IMR-90 (cell line): ENCODE data around the gene CADM1. TPM values are rescaled to one million over a fixed set of nuclear protein-coding genes. Genes with fewer than 3 reads are reported as not detected.

ENCODE experiments used
- ATAC-seq: fragments of 200-7000 bp; cut with Tn5 transposase; 2 replicates; pipeline ENCODE4 v1.9.1; 2020; ENCODE audit warnings: low read depth, mild to moderate bottlenecking, moderate library complexity
- BruUV-seq: library from RNA; stranded (reverse); fragments of 400-500 nt; replicated peaks from 2 replicates; lab custom pipeline; 2021; lab: Mats Ljungman, UMichigan
- CTCF ChIA-PET: fragments of 300-600 bp; formaldehyde crosslinking; extraction: SDS; loops from one replicate; lab custom pipeline; 2021; ENCODE audit warnings: antibody characterized with exemption; lab: Yijun Ruan, JAX
- POLR2A ChIA-PET: fragments of 300-600 bp; sonication (Branson Sonifier 250); formaldehyde crosslinking; loops from one replicate; lab custom pipeline; 2022; ENCODE audit warnings: antibody characterized with exemption; ENCODE audit not compliant: unreplicated experiment; lab: Charles Lee
- DNase-seq: peaks from one replicate; pipeline ENCODE4 v3.0.0; 2013
- H2AFZ ChIP-seq: replicated peaks from 2 replicates; pipeline ENCODE3; 2013; ENCODE audit warnings: low read length, mild to moderate bottlenecking; ENCODE audit not compliant: poor library complexity
- H2AK5ac ChIP-seq: 2 replicates; pipeline ENCODE4 v1.6.1; 2013; ENCODE audit warnings: low read depth, low read length, inconsistent platforms
- H2AK9ac ChIP-seq: replicated peaks from 2 replicates; pipeline ENCODE3; 2013; ENCODE audit warnings: mild to moderate bottlenecking, low read depth, low read length, moderate library complexity; ENCODE audit not compliant: poor library complexity
- H2BK120ac ChIP-seq: 2 replicates; pipeline ENCODE4 v1.6.1; 2013; ENCODE audit warnings: low read depth, low read length, inconsistent platforms
- H2BK15ac ChIP-seq: 3 replicates; pipeline ENCODE4 v1.6.1; 2013; ENCODE audit warnings: low read depth, low read length, inconsistent platforms
- H2BK20ac ChIP-seq: 2 replicates; pipeline ENCODE4 v1.6.1; 2013; ENCODE audit warnings: low read depth, mild to moderate bottlenecking, inconsistent platforms, low read length, moderate library complexity
- H2BK5ac ChIP-seq: 2 replicates; pipeline ENCODE4 v1.6.1; 2013; ENCODE audit warnings: mild to moderate bottlenecking, low read depth, low read length, inconsistent platforms; ENCODE audit not compliant: poor library complexity, severe bottlenecking
- H3K14ac ChIP-seq: replicated peaks from 2 replicates; pipeline ENCODE4 v1.6.1; 2013; ENCODE audit warnings: low read depth, low read length, inconsistent platforms
- H3K18ac ChIP-seq: 2 replicates; pipeline ENCODE4 v1.6.1; 2013; ENCODE audit warnings: low read depth, low read length, control low read depth
- H3K23ac ChIP-seq: 2 replicates; pipeline ENCODE4 v1.6.1; 2013; ENCODE audit warnings: low read depth, low read length, inconsistent platforms
- H3K27ac ChIP-seq: 2 replicates; pipeline ENCODE4 v1.5.1; 2013; ENCODE audit warnings: mild to moderate bottlenecking, control low read depth, low read length; ENCODE audit not compliant: insufficient read depth
- H3K27me3 ChIP-seq: 2 replicates; pipeline ENCODE4 v1.6.1; 2013; ENCODE audit warnings: low read length; ENCODE audit not compliant: control insufficient read depth, insufficient read depth
- H3K36me3 ChIP-seq: 2 replicates; pipeline ENCODE4 v1.6.1; 2013; ENCODE audit warnings: low read length, mixed read lengths; ENCODE audit not compliant: control insufficient read depth, insufficient read depth
- H3K4ac ChIP-seq: 2 replicates; pipeline ENCODE4 v1.6.1; 2013; ENCODE audit warnings: low read depth, low read length, inconsistent platforms
- H3K4me1 ChIP-seq: 2 replicates; pipeline ENCODE4 v1.6.1; 2013; ENCODE audit warnings: low read length, mixed read lengths; ENCODE audit not compliant: control insufficient read depth, insufficient read depth
- H3K4me2 ChIP-seq: 2 replicates; pipeline ENCODE4 v1.6.1; 2013; ENCODE audit warnings: low read depth, mild to moderate bottlenecking, control low read depth, low read length, moderate library complexity
- H3K4me3 ChIP-seq: 2 replicates; pipeline ENCODE4 v1.5.1; 2013; ENCODE audit warnings: low read depth, mild to moderate bottlenecking, control low read depth, low read length, moderate library complexity; ENCODE audit not compliant: insufficient read depth
- H3K56ac ChIP-seq: 2 replicates; pipeline ENCODE4 v1.6.1; 2013; ENCODE audit warnings: low read length, inconsistent platforms; ENCODE audit not compliant: insufficient read depth; ENCODE audit errors: extremely low read depth
- H3K79me1 ChIP-seq, 2 experiments: 2 replicates each; pipeline ENCODE4 v1.6.1; 2013; ENCODE audit warnings: low read length in 2 of 2, inconsistent platforms in 1 of 2, low read depth in 1 of 2
- H3K9ac ChIP-seq: 2 replicates; pipeline ENCODE4 v1.6.1; 2013; ENCODE audit warnings: low read depth, low read length, control low read depth
- H3K9me1 ChIP-seq: 2 replicates; pipeline ENCODE4 v1.6.1; 2013; ENCODE audit warnings: low read length, inconsistent platforms; ENCODE audit not compliant: insufficient read depth
- H3K9me3 ChIP-seq: 2 replicates; pipeline ENCODE4 v1.6.1; 2013; ENCODE audit warnings: low read length; ENCODE audit not compliant: control insufficient read depth, insufficient read depth
- H4K20me1 ChIP-seq: 2 replicates; pipeline ENCODE4 v1.6.1; 2013; ENCODE audit warnings: low read length, inconsistent platforms; ENCODE audit not compliant: insufficient read depth
- H4K5ac ChIP-seq: 2 replicates; pipeline ENCODE4 v1.6.1; 2013; ENCODE audit warnings: mild to moderate bottlenecking, low read depth, low read length, control low read depth
- H4K8ac ChIP-seq, 2 experiments: 2 replicates each; pipeline ENCODE4 v1.6.1; 2013; ENCODE audit warnings: low read depth in 2 of 2, low read length in 2 of 2, control low read depth in 1 of 2, inconsistent platforms in 1 of 2
- H4K91ac ChIP-seq: 2 replicates; pipeline ENCODE4 v1.6.1; 2013; ENCODE audit warnings: low read depth, low read length, inconsistent platforms; ENCODE audit not compliant: insufficient read depth
- BHLHE40 ChIP-seq: fragments of 150-350 bp; IDR thresholded peaks from 2 replicates; pipeline ENCODE4 v1.6.1; 2016; ENCODE audit warnings: mild to moderate bottlenecking, low read depth, low read length
- CEBPB ChIP-seq: IDR thresholded peaks from 2 replicates; pipeline ENCODE4 v1.6.1; 2012; ENCODE audit warnings: low read depth, low read length, improper control_type of control experiment
- FOS ChIP-seq: fragments of 150-350 bp; IDR thresholded peaks from 2 replicates; pipeline ENCODE4 v1.6.1; 2016; ENCODE audit warnings: low read depth, low read length
- MAFK ChIP-seq: IDR thresholded peaks from 2 replicates; pipeline ENCODE4 v1.6.1; 2012; ENCODE audit warnings: low read depth, low read length, improper control_type of control experiment
- MAZ ChIP-seq: IDR thresholded peaks from 2 replicates; pipeline ENCODE4 v1.6.1; 2012; ENCODE audit warnings: low read depth, mild to moderate bottlenecking, low read length, improper control_type of control experiment, moderate library complexity, borderline replicate concordance
- MXI1 ChIP-seq: IDR thresholded peaks from 2 replicates; pipeline ENCODE4 v1.6.1; 2012; ENCODE audit warnings: low read depth, mild to moderate bottlenecking, low read length, moderate library complexity, borderline replicate concordance
- NFE2L2 ChIP-seq: fragments of 150-350 bp; IDR thresholded peaks from 2 replicates; pipeline ENCODE4 v1.6.1; 2016; ENCODE audit warnings: low read depth, mild to moderate bottlenecking, low read length
- POLR2A ChIP-seq: IDR thresholded peaks from 2 replicates; pipeline ENCODE4 v1.6.1; 2012; ENCODE audit warnings: mild to moderate bottlenecking, low read depth, low read length
- RAD21 ChIP-seq: IDR thresholded peaks from 2 replicates; pipeline ENCODE4 v1.6.1; 2012; ENCODE audit warnings: low read length, improper control_type of control experiment
- RCOR1 ChIP-seq: IDR thresholded peaks from 2 replicates; pipeline ENCODE4 v1.6.1; 2012; ENCODE audit warnings: mild to moderate bottlenecking, low read length, improper control_type of control experiment; ENCODE audit not compliant: insufficient replicate concordance
- RFX5 ChIP-seq: IDR thresholded peaks from 2 replicates; pipeline ENCODE4 v1.8.0; 2012; ENCODE audit warnings: low read depth, mild to moderate bottlenecking, low read length, moderate library complexity
- SMC3 ChIP-seq: fragments of 150-350 bp; IDR thresholded peaks from 2 replicates; pipeline ENCODE4 v1.6.1; 2016; ENCODE audit warnings: low read depth, mild to moderate bottlenecking, antibody characterized with exemption, low read length, moderate library complexity
- WGBS, 2 experiments: methylation state at CpG; one replicate each; pipeline versions ENCODE4 v1.1.5 to v1.1.7; 2013; ENCODE audit warnings: missing lambda C conversion rate in 2 of 2; ENCODE audit not compliant: insufficient read length in 1 of 2; ENCODE audit errors: extremely low coverage in 2 of 2; 5-methylcytosine and 5-hydroxymethylcytosine counted together
- dilution Hi-C: fragments of 300-500 bp; cut with HindIII; formaldehyde crosslinking; loops from one replicate; pipeline ENCODE4 v1.14.3; 2018; ENCODE audit warnings: low sequenced_read_pairs; ENCODE audit not compliant: unreplicated experiment
- in situ Hi-C: fragments of 300-500 bp; cut with MboI; formaldehyde crosslinking; loops from 3 replicates; pipeline ENCODE4 v1.14.3; 2019; ENCODE audit warnings: low sequenced_read_pairs, inconsistent platforms, mixed read lengths
- intact Hi-C: fragments of 100-400 bp; cut with micrococcal nuclease; formaldehyde crosslinking; loops from 2 replicates; pipeline ENCODE4 v1.10.0; 2022
- polyA plus RNA-seq, 3 experiments: library from polyadenylated mRNA; depleted of rRNA; stranded (reverse); fragments of >200 nt; gene quantifications; 2 replicates each; pipeline ENCODE4 v1.2.3, GENCODE V29; 2012; ENCODE audit warnings: low replicate concordance in 1 of 3
- total RNA-seq: library from RNA; depleted of rRNA; stranded (reverse); fragments of >200 nt; gene quantifications from 2 replicates; pipeline ENCODE4 v1.2.3, GENCODE V29; 2012
- TF ChIP-seq, protein P1 (sequence below): fragments of 150-350 bp; IDR thresholded peaks from 2 replicates; pipeline ENCODE4 v1.6.1; 2016; ENCODE audit warnings: low read depth, mild to moderate bottlenecking, low read length, moderate library complexity, borderline replicate concordance
- TF ChIP-seq, protein P2 (sequence below): conservative IDR thresholded peaks from 2 replicates; pipeline ENCODE4 v1.5.1; 2012; ENCODE audit warnings: mild to moderate bottlenecking, low read depth, low read length, improper control_type of control experiment
- TF ChIP-seq, protein P3 (sequence below): fragments of 150-350 bp; IDR thresholded peaks from 2 replicates; pipeline ENCODE4 v1.6.1; 2017; ENCODE audit warnings: mild to moderate bottlenecking, antibody characterized with exemption, low read length, low read depth

CADM1 gene
- total and polyA plus RNA-seq, 2 of the 4 experiments (the other 2 are of a cell fraction) = 28.8 to 77.1 TPM

DNA sequence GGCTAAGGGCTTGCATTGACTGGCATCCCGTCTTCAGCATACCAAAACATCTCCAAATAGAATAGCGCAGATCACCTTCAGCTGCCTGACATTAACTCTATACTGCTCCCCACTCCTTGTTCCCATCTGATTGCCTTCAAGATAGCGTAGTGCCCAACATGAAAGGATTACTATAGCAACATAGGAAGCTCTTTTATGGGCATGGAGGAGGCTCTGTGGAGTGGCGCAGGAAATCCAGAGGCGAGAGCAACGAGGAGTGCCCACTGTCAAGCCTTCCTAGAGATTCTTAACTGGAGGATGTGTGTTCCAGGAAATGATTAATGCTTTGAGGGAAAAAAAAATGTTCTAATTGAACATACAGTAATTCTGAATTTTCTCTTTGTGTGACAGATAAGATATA lies 213.3 kb downstream of the CADM1 start:
- Histone ChIP-seq H4K5ac (no peak overlapping the region), H2BK120ac (no peak overlapping the region), H4K8ac (no peak overlapping the region), H2BK5ac (no peak overlapping the region), H3K9me3 (no peaks in the 10 kb centered on the region), H2BK15ac (no peak overlapping the region), H3K56ac (no peak overlapping the region), H3K27me3 (no peaks in the 10 kb centered on the region), H2AK9ac (no peak overlapping the region), H2AFZ (no peak overlapping the region), H2AK5ac (no peak overlapping the region), H3K9ac (no peak overlapping the region), H4K20me1 (no peaks in the 10 kb centered on the region), H2BK20ac (no peak overlapping the region), H3K4me1 (peaks cover 4% of the 10 kb centered on the region; the same call in 1 of the 2 replicates), H3K79me1 (no peaks in the 10 kb centered on the region; a peak in 1 of 4 replicates), H3K4ac (no peak overlapping the region), H3K36me3 (no peaks in the 10 kb centered on the region), H3K23ac (no peak overlapping the region), H3K9me1 (no peaks in the 10 kb centered on the region; the same call in 1 of the 2 replicates), H3K18ac (no peak overlapping the region), H3K14ac (no peak overlapping the region), H3K4me3 (no peak overlapping the region), H3K27ac (no peak overlapping the region), H3K4me2 (no peak overlapping the region), H4K91ac (no peak overlapping the region)
- TF ChIP-seq, protein P1, sequence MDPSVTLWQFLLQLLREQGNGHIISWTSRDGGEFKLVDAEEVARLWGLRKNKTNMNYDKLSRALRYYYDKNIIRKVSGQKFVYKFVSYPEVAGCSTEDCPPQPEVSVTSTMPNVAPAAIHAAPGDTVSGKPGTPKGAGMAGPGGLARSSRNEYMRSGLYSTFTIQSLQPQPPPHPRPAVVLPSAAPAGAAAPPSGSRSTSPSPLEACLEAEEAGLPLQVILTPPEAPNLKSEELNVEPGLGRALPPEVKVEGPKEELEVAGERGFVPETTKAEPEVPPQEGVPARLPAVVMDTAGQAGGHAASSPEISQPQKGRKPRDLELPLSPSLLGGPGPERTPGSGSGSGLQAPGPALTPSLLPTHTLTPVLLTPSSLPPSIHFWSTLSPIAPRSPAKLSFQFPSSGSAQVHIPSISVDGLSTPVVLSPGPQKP = no peak
- TF ChIP-seq CEBPB = no peak
- TF ChIP-seq, protein P2, sequence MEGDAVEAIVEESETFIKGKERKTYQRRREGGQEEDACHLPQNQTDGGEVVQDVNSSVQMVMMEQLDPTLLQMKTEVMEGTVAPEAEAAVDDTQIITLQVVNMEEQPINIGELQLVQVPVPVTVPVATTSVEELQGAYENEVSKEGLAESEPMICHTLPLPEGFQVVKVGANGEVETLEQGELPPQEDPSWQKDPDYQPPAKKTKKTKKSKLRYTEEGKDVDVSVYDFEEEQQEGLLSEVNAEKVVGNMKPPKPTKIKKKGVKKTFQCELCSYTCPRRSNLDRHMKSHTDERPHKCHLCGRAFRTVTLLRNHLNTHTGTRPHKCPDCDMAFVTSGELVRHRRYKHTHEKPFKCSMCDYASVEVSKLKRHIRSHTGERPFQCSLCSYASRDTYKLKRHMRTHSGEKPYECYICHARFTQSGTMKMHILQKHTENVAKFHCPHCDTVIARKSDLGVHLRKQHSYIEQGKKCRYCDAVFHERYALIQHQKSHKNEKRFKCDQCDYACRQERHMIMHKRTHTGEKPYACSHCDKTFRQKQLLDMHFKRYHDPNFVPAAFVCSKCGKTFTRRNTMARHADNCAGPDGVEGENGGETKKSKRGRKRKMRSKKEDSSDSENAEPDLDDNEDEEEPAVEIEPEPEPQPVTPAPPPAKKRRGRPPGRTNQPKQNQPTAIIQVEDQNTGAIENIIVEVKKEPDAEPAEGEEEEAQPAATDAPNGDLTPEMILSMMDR = no peak
- no peak for TF ChIP-seq MAFK
- TF ChIP-seq MXI1 = no peak
- TF ChIP-seq RFX5 = no peak
- TF ChIP-seq MAZ = no peak
- no peak for TF ChIP-seq RCOR1
- no peak for TF ChIP-seq POLR2A
- no peak for TF ChIP-seq FOS
- no peak for TF ChIP-seq SMC3
- TF ChIP-seq NFE2L2 = no peak
- TF ChIP-seq BHLHE40 = no peak
- TF ChIP-seq, protein P3, sequence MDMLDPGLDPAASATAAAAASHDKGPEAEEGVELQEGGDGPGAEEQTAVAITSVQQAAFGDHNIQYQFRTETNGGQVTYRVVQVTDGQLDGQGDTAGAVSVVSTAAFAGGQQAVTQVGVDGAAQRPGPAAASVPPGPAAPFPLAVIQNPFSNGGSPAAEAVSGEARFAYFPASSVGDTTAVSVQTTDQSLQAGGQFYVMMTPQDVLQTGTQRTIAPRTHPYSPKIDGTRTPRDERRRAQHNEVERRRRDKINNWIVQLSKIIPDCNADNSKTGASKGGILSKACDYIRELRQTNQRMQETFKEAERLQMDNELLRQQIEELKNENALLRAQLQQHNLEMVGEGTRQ = no peak
- no peak for TF ChIP-seq RAD21
- dilution Hi-C loops = no loop called here
- ChIA-PET POLR2A (interaction anchor here (0.7 to 1.4 kb wide), 2 partner anchors 11 to 427 kb away, joined by 3 to 4 read pairs; no protein-coding TSS in a partner anchor), CTCF (interaction anchor here (1.4 kb wide), 1 partner anchor 13 kb away, joined by 3 read pairs; no protein-coding TSS in a partner anchor)
- in situ Hi-C loops = no loop called here
- ATAC-seq = no peak
- DNase-seq = no peak
- no CpG with 5 or more reads among the region's 6 CpGs for WGBS, 2 experiments
- intact Hi-C loops = no loop called here
- no TSS peak for BruUV-seq
